Measurements from ENCODE around the gene CCND1. TPM values are rescaled to one million over a fixed set of nuclear protein-coding genes. Genes with fewer than 3 reads are reported as not detected.

CCND1 gene
- total RNA-seq, 1 experiment from 2014 or later, result 2,517 TPM

DNA sequence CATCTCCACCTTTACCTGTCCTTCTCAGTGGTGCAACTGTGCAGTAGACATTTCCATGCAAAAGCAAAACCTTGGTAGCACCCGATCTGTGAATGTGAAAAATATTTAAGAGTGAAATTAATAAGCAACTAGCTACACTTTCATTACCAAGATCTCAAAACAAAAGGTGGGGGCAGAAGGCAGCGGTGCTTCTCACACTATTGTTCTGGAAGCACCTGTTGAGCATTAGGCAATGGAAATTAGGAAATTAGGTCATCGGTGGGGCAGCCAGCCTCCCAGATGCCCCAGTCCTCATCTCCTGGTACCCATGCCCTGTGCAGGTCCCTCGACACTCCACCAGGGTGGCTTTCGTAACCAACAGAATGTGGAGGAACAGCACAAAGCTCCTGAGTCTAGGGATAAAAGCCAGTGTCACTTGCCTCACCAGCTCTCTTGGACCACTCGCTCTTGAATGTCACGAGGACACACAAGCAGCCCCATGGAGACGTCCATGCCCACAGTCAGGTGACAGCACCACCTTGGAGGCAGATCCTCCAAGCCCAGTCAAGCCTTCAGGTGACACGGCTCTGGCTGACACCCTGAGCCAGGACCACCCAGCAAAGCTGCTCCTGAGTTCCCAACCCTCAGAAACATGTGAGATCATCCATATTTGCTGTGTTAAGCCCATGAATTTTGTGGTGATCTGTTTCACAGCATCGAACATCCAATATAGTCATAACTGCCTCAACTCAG is 30.9 kb downstream of the CCND1 start:
- POLR2A ChIA-PET (ENCODE audit: low non-redundant PET), result no interaction called here
- Histone ChIP-seq H3K27me3 (replicated peaks; ENCODE audit: insufficient read depth, low read depth, low read length, poor library complexity) (no peaks in the 10 kb centered on the region), H3K27ac (ENCODE audit: low read depth, low read length, poor library complexity, severe bottlenecking) (peak overlapping the region; percentile 69), H3K36me3 (ENCODE audit: insufficient read depth, low read length, poor library complexity, severe bottlenecking) (peaks cover 35% of the 10 kb centered on the region), H3K4me1 (ENCODE audit: insufficient read depth, low read length, poor library complexity, severe bottlenecking) (peaks cover 62% of the 10 kb centered on the region), H3K9me3 (ENCODE audit: low read depth, low read length, poor library complexity, severe bottlenecking) (no peaks in the 10 kb centered on the region), H3K4me3 (ENCODE audit: low read depth, low read length, poor library complexity, severe bottlenecking) (no peak overlapping the region)
- BruUV-seq (replicated peaks), result no TSS peak
- peak; percentile 46 for DNase-seq (ENCODE audit: low spot score)
- TF ChIP-seq CTCF (conservative IDR thresholded peaks at IDR 0.05; ENCODE audit: low read depth, low read length) (no peak), EZH2 (IDR thresholded peaks at IDR 0.05; ENCODE audit: borderline replicate concordance, low read depth, low read length, poor library complexity, severe bottlenecking) (no peak)
- CTCF ChIA-PET, result interaction anchor here (0.6 to 3.9 kb wide), 5 partner anchors 16 to 571 kb away, joined by 3 to 27 read pairs (median 4); no protein-coding TSS in a partner anchor
- intact Hi-C loops (cut with micrococcal nuclease; ENCODE audit: unreplicated experiment), result loop anchor here (2.0 kb wide), 1 partner anchor 571 kb away; no protein-coding TSS in a partner anchor

DNA sequence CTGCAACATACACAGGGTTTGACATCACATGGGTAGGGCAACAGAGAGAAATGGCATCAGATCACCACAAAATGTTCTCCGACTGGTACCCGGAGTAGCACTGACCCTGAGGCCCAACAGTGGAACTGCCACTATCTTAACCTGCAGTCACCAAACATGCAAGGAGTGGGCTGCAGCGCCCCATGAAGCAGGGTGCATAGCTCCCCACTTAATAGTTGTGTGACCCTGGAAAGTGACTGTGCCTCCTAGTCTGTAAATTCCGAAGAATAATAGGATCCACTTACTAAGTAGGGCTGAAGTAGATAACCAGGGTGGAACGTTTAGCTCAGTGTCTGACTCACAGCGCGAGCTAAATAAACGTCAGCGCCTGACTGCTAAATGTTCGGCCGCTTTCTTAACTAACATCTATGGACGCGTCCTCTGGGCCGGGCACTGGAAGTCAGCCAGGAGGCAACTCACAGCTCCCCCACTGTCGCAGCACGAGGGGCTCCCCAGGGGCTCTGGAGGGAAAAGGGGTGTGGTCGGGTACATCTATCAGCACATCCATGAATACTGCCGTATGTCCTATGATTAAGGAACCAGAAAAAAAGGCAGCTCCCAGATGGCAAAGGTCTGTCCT is 33.4 kb downstream of the CCND1 start:
- Histone ChIP-seq H3K4me3 (ENCODE audit: low read depth, low read length, poor library complexity, severe bottlenecking) (peak overlapping the region; percentile 90), H3K9me3 (ENCODE audit: low read depth, low read length, poor library complexity, severe bottlenecking) (no peaks in the 10 kb centered on the region), H3K27me3 (replicated peaks; ENCODE audit: insufficient read depth, low read depth, low read length, poor library complexity) (no peaks in the 10 kb centered on the region), H3K4me1 (ENCODE audit: insufficient read depth, low read length, poor library complexity, severe bottlenecking) (peaks cover 44% of the 10 kb centered on the region), H3K27ac (ENCODE audit: low read depth, low read length, poor library complexity, severe bottlenecking) (peak overlapping the region; percentile 79), H3K36me3 (ENCODE audit: insufficient read depth, low read length, poor library complexity, severe bottlenecking) (peaks cover 28% of the 10 kb centered on the region)
- TSS peak; percentile 44 for BruUV-seq (replicated peaks)
- peak; percentile 77 for DNase-seq (ENCODE audit: low spot score)
- intact Hi-C loops (cut with micrococcal nuclease; ENCODE audit: unreplicated experiment), result no loop called here
- POLR2A ChIA-PET (ENCODE audit: low non-redundant PET), result no interaction called here
- CTCF ChIA-PET, result interaction anchor here (1.5 to 1.6 kb wide), 2 partner anchors 9 to 573 kb away, joined by 4 read pairs; no protein-coding TSS in a partner anchor
- no peak for TF ChIP-seq CTCF (conservative IDR thresholded peaks at IDR 0.05; ENCODE audit: low read depth, low read length)
- no peak for TF ChIP-seq EZH2 (IDR thresholded peaks at IDR 0.05; ENCODE audit: borderline replicate concordance, low read depth, low read length, poor library complexity, severe bottlenecking)

DNA sequence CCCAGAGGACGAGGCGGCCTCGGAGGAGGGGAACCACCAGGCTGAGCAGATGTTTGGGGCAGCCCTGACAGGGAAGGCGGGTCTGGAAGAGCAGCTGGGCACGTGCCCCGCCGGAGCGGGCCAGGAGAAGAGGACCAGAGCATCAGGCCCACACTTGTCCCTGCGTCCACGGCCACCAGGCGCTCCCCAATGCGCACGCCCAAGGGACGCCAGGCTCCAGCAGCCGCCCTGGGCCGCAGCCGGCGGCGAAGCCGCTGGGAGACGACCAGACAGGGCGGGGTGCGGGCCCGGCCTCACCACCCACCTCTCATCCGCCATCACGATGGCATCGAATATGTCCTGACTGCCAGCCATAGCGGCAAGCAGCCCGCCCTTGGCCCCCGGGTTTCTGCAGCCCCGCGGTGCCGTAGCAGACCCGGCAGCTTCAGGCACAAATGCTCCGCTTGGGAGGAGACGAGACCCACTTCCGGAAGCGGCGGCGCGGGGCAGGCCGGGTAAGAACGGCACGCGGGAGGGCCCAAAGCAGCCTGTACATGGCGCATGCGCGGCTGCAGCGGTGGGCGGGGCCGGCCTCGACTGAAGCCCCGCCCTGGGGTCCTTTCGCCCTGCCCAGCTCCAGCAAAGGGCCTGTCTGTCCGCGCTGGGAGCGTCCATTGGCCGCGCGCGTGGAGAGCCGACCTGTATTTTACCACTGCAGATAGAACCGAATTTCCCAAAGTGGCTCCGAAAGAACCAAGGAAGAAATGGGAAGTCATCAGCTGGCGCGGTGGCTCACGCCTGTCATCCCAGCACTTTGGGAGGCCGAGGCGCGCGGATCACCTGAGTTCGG is 34.1 kb downstream of the CCND1 start, which contains the start of gene LTO1:
Gene LTO1 (minus strand): TSS at position 468 of the 829 bp plus-strand sequence. CDS start 114 bp downstream, at position 354.
- Histone ChIP-seq H3K9me3 (ENCODE audit: low read depth, low read length, poor library complexity, severe bottlenecking) (no peaks in the 10 kb centered on the region), H3K27ac (ENCODE audit: low read depth, low read length, poor library complexity, severe bottlenecking) (peak within 1 kb of the TSS; percentile 79), H3K27me3 (replicated peaks; ENCODE audit: insufficient read depth, low read depth, low read length, poor library complexity) (no peaks in the 10 kb centered on the region), H3K36me3 (ENCODE audit: insufficient read depth, low read length, poor library complexity, severe bottlenecking) (peaks cover 28% of the 10 kb centered on the region), H3K4me1 (ENCODE audit: insufficient read depth, low read length, poor library complexity, severe bottlenecking) (peaks cover 37% of the 10 kb centered on the region), H3K4me3 (ENCODE audit: low read depth, low read length, poor library complexity, severe bottlenecking) (peak within 1 kb of the TSS; percentile 90)
- TF ChIP-seq EZH2 (IDR thresholded peaks at IDR 0.05; ENCODE audit: borderline replicate concordance, low read depth, low read length, poor library complexity, severe bottlenecking) (no peak), CTCF (conservative IDR thresholded peaks at IDR 0.05; ENCODE audit: low read depth, low read length) (no peak)
- intact Hi-C loops (cut with micrococcal nuclease; ENCODE audit: unreplicated experiment), result no loop called here
- ChIA-PET POLR2A (ENCODE audit: low non-redundant PET) (no interaction called here), CTCF (interaction anchor here (0.6 to 1.6 kb wide), 4 partner anchors 9 to 573 kb away, joined by 3 to 8 read pairs (median 4); no protein-coding TSS in a partner anchor)
- BruUV-seq (replicated peaks), result no TSS peak
- DNase-seq (ENCODE audit: low spot score), result peak; percentile 97

All from A673 (cell line).